Kidney (tissue), 14 donors: ENCODE results near the gene GDF15. TPM values are rescaled to one million over a fixed set of nuclear protein-coding genes. Genes with fewer than 3 reads are reported as not detected.
A peak's percentile ranks its signal among the peaks of the same experiment; 100 is the strongest.

Source experiments
- DNase-seq, 5 donors: peaks; one replicate each; pipeline ENCODE4 v3.0.0-alpha.2; 2013 to 2020
- FAIRE-seq: peaks from 2 replicates; lab custom pipeline; 2012; peaks lifted over from hg19 to GRCh38; lab: Jason Lieb, UNC
- H3K27ac ChIP-seq, 2 donors: one replicate each; pipeline ENCODE4 v1.7.0; 2013; ENCODE audit warnings: low read depth in 2 of 2, low read length in 2 of 2, inconsistent platforms in 1 of 2
- H3K27me3 ChIP-seq: one replicate; pipeline ENCODE4 v1.7.1; 2013; ENCODE audit warnings: low read length, inconsistent platforms; ENCODE audit not compliant: control insufficient read depth, insufficient read depth
- H3K36me3 ChIP-seq, 3 donors: one replicate each; pipeline versions ENCODE4 v1.7.0 to v1.7.1; 2013; ENCODE audit warnings: low read length in 3 of 3, control low read depth in 1 of 3, inconsistent platforms in 1 of 3; ENCODE audit not compliant: insufficient read depth in 3 of 3, control insufficient read depth in 2 of 3
- H3K4me1 ChIP-seq, 3 donors: one replicate each; pipeline versions ENCODE4 v1.7.0 to v1.7.1; 2013; ENCODE audit warnings: low read length in 3 of 3, inconsistent platforms in 1 of 3, low read depth in 1 of 3; ENCODE audit not compliant: control insufficient read depth in 2 of 3, insufficient read depth in 2 of 3
- H3K4me3 ChIP-seq, 3 donors: one replicate each; pipeline versions ENCODE4 v1.7.0 to v1.8.1; 2013; ENCODE audit warnings: low read length in 3 of 3, control low read depth in 1 of 3, inconsistent platforms in 1 of 3
- H3K9ac ChIP-seq, 3 donors: one replicate each; pipeline versions ENCODE4 v1.7.0 to v1.7.1; 2013; ENCODE audit warnings: low read length in 3 of 3, control low read depth in 1 of 3, inconsistent platforms in 1 of 3
- H3K9me3 ChIP-seq, 3 donors: one replicate each; pipeline versions ENCODE4 v1.7.0 to v1.7.1; 2013; ENCODE audit warnings: low read length in 3 of 3, control low read depth in 1 of 3, inconsistent platforms in 1 of 3; ENCODE audit not compliant: control insufficient read depth in 2 of 3, insufficient read depth in 1 of 3
- intact Hi-C: fragments of 100-400 bp; cut with DNase I; formaldehyde crosslinking; loops from one replicate; pipeline ENCODE4 v1.11.1; 2022
- polyA plus RNA-seq: library from polyadenylated mRNA; stranded (reverse); fragments of 350-450 nt; fragmentation: Illumina TruSeq; extraction: RNeasy Lipid Tissue Mini Kit (QIAGEN cat#74804); gene quantifications from one replicate; pipeline ENCODE4 v1.2.3, GENCODE V29; 2014; ENCODE audit warnings: low read depth, low replicate concordance; ENCODE audit not compliant: insufficient read depth
- total RNA-seq: library from RNA; stranded (reverse); fragmentation: NEBNext Ultra II Directional; extraction: Animal tissue kit (Norgen Biotek cat#: 25700); gene quantifications from one replicate; pipeline ENCODE4 v1.2.1, GENCODE V29; 2021
- TF ChIP-seq, protein P1 (sequence below): IDR thresholded peaks from 3 replicates; pipeline ENCODE4 v1.5.1; 2012; ENCODE audit warnings: mild to moderate bottlenecking, moderate library complexity, borderline replicate concordance; ENCODE audit not compliant: insufficient read depth; ENCODE audit errors: extremely low read depth
- donor health status: control.
- donor health status: control.
- donor health status: control.
- donor health status: control.
- donor health status: control.
- donor health status: DM: yes; HTN: yes; CAD: no.
- donor health status: Normal renal cell carcinoma (clear cell type).

GDF15 gene
- total and polyA plus RNA-seq, 2 donors from 2014 or later, result 51.2 to 154 TPM

DNA sequence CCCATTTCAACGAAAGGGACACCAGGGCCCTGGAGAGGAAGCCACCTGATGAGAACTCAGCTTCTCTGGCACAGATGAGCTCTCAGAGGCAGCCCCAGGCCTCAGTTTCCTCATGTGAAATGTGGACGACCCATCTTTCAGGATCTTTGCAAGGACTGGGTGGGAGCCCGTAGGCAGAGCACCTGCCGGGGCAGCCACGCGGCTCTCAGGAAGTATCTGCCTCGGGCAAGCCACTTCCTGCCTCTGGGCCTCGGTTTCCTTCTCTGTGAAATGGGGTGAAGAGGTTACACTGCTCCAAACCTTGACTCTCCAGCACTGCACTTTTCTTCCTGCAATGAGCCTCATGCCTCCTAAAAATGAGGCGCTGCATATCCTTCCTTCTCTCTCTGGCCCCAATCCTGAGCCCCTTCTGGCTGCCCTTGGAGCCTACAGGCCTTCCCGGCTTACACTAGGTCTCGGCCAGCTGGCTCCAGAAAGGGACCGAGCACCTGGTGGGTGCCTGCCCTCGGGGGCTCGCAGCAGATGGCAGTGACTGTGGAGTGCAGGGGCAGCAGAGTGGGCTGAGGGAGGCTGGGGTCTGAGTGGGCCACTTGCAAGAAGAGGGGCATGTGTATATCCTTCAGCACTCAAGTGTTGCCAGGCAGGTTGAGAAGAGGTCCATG lies 36.7 kb downstream of the GDF15 start:
- no peak overlapping the region for H3K4me3 ChIP-seq
- H3K4me1 ChIP-seq, result peaks cover 0 to 26% (median 11%) of the 10 kb centered on the region in 3 donors
- peak in 1 of 5 donors; percentile 75 for DNase-seq
- no peak overlapping the region for H3K9ac ChIP-seq
- no peak overlapping the region for H3K27ac ChIP-seq
- no peaks in the 10 kb centered on the region for H3K9me3 ChIP-seq
- intact Hi-C loops, result no loop called here
- no peaks in the 10 kb centered on the region for H3K27me3 ChIP-seq
- no peak for FAIRE-seq
- TF ChIP-seq, protein P1, sequence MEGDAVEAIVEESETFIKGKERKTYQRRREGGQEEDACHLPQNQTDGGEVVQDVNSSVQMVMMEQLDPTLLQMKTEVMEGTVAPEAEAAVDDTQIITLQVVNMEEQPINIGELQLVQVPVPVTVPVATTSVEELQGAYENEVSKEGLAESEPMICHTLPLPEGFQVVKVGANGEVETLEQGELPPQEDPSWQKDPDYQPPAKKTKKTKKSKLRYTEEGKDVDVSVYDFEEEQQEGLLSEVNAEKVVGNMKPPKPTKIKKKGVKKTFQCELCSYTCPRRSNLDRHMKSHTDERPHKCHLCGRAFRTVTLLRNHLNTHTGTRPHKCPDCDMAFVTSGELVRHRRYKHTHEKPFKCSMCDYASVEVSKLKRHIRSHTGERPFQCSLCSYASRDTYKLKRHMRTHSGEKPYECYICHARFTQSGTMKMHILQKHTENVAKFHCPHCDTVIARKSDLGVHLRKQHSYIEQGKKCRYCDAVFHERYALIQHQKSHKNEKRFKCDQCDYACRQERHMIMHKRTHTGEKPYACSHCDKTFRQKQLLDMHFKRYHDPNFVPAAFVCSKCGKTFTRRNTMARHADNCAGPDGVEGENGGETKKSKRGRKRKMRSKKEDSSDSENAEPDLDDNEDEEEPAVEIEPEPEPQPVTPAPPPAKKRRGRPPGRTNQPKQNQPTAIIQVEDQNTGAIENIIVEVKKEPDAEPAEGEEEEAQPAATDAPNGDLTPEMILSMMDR, result no peak
- no peaks in the 10 kb centered on the region for H3K36me3 ChIP-seq

DNA sequence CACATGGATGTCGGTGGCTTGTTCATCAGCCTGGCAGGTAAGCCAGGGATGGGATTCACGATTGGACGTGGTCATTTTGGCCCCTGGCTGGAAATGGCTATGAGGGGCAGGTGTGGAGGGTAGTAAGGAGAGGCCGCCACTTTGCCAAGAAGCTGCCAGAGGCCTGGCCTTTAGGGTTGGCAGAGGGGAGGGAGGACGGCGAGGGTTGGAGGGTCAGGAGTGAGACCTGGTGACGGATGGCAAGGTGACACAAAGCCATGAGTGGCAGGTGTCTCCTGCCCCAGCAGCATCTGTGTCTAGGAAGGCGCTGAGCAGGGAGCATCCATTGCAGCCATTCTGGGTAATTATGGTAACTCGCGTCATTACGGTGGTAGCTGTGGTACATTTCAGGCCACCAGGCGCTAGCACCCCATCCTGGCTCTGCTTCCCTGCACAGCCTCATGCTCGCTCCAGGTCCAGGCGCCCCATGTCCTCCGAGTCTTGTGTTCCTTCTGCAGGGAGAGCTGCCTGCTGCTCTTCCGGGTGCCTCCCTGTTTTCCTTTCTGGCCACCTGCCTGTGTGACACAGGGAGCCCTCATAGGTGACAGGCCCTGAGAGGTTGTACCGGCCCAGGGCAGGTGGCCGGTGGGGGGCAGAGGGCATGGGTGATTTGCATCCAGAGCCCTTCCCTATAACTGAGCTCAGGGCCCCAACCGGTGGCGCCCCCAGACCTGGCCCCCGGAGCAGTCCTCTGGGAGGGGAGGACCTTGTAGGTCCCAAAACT lies 37.5 kb downstream of the GDF15 start:
- H3K9me3 ChIP-seq, result no peaks in the 10 kb centered on the region
- no peak for FAIRE-seq
- H3K27me3 ChIP-seq, result no peaks in the 10 kb centered on the region
- no peak overlapping the region for H3K9ac ChIP-seq
- peak in 1 of 5 donors; percentile 71 for DNase-seq
- intact Hi-C loops, result no loop called here
- H3K4me1 ChIP-seq, result peaks cover 0 to 19% (median 5%) of the 10 kb centered on the region in 3 donors
- no peaks in the 10 kb centered on the region for H3K36me3 ChIP-seq
- H3K4me3 ChIP-seq, result no peak overlapping the region
- TF ChIP-seq, protein P1, result no peak
- H3K27ac ChIP-seq, result no peak overlapping the region

DNA sequence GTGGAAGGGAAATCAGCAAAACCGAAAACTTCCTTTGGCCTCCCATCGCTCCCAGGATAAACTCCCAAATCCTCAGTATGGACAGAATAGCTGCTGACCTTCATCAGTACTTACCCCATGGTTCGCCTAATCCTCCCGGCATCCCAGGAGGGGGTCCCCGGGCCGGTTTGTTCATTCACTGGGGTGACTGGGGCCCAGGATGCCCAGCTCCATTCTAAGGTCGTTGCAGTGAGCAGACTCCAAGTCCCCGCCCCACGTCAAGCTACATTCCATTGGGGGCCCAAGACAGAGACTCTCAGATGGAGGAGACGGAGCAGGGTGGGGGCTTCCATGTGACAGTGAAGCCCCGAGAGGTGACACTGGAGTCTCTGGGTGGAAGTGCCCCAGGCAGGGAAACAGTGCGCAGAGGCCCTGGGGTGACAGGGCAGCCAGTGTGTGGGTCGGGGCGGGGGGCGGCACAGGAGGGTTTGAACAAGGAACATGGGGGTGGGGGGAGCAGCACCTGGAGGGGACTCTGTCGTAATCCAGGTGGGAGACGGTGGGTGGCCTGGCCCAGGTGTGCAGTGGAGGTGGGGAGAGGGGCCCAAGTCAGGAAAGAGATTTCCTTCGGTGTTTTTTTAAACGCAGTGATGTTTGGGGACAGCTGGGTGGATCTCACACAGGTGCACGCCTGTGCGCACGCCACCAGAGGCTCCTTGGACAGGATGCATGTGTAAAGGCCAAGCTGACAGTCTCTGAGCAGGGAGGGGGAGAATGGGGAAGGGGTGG lies 38.3 kb downstream of the GDF15 start:
- Histone ChIP-seq H3K4me1 (peaks cover 0 to 13% (median 0%) of the 10 kb centered on the region in 3 donors), H3K36me3 (no peaks in the 10 kb centered on the region), H3K4me3 (no peak overlapping the region), H3K9me3 (no peaks in the 10 kb centered on the region), H3K27ac (no peak overlapping the region), H3K9ac (no peak overlapping the region), H3K27me3 (no peaks in the 10 kb centered on the region)
- TF ChIP-seq, protein P1, result no peak
- FAIRE-seq (no peak), DNase-seq (no peak)
- intact Hi-C loops, result no loop called here
